H1 (cell line): ENCODE data around the gene MYBPC2. TPM values are rescaled to one million over a fixed set of nuclear protein-coding genes. Genes with fewer than 3 reads are reported as not detected.

Experiments
- BACH1 ChIP-seq: IDR thresholded peaks from 2 replicates; pipeline ENCODE4 v1.6.1; 2012; ENCODE audit warnings: low read length, improper control_type of control experiment
- BCL11A ChIP-seq, 2 experiments: IDR thresholded peaks; one replicate each; pipeline ENCODE4 v1.6.1; 2011; ENCODE audit warnings: low read depth in 2 of 2, low read length in 2 of 2, mild to moderate bottlenecking in 2 of 2
- EGR1 ChIP-seq: IDR thresholded peaks from 2 replicates; pipeline ENCODE4 v1.6.1; 2011; ENCODE audit warnings: low read depth, low read length, borderline replicate concordance
- HDAC2 ChIP-seq, 2 experiments: fragments of 300-600 bp in 1 of 2; sonication (generic) in 1 of 2; IDR thresholded peaks; 2 replicates each; pipeline ENCODE4 v1.6.1; 2011 to 2012; ENCODE audit warnings: low read depth in 2 of 2, low read length in 2 of 2, mild to moderate bottlenecking in 2 of 2, moderate library complexity in 2 of 2, borderline replicate concordance in 1 of 2, inconsistent platforms in 1 of 2
- MAFK ChIP-seq: IDR thresholded peaks from 2 replicates; pipeline ENCODE4 v1.6.1; 2012; ENCODE audit warnings: low read depth, mild to moderate bottlenecking, improper control_type of control experiment, low read length
- PHF8 ChIP-seq: fragments of 200-600 bp; sonication (generic); conservative IDR thresholded peaks from 2 replicates; pipeline ENCODE4 v1.7.1; 2012; ENCODE audit warnings: low read depth, mild to moderate bottlenecking, inconsistent platforms, low read length, moderate library complexity
- SP1 ChIP-seq: IDR thresholded peaks from 2 replicates; pipeline ENCODE4 v1.6.1; 2011; ENCODE audit warnings: low read depth, low read length
- SP4 ChIP-seq: IDR thresholded peaks from 2 replicates; pipeline ENCODE4 v1.6.1; 2012; ENCODE audit warnings: low read length, inconsistent platforms
- polyA plus RNA-seq, 7 experiments: library from polyadenylated mRNA; depleted of rRNA in 3 of 7; stranded (reverse) in 5 of 7; unstranded in 2 of 7; fragments of >200 nt in 5 of 7; fragments of 200-250 nt in 2 of 7; gene quantifications; 1 replicate in 5 of 7; 2 replicates in 1 of 7; 4 replicates in 1 of 7; pipeline versions ENCODE4 v1.2.1 to v1.2.3, GENCODE V29; 2011 to 2013; ENCODE audit warnings: missing spikeins in 2 of 7, mixed read lengths in 2 of 7
- total RNA-seq: library from RNA; stranded (reverse); fragmentation: NEBNext Ultra II Directional; extraction: Animal tissue kit (Norgen Biotek cat#: 25700); gene quantifications from 2 replicates; pipeline ENCODE4 v1.2.1, GENCODE V29; 2021
- TF ChIP-seq, protein P1 (sequence below): IDR thresholded peaks from 2 replicates; pipeline ENCODE4 v1.6.1; 2012; ENCODE audit warnings: inconsistent platforms

MYBPC2 gene
- total and polyA plus RNA-seq, 2 of the 8 experiments (the other 6 are each of a cell fraction or from before 2014, with no cell fraction given): 1.8 to 3.1 TPM

GRCh38 chr19:50433201-50434180 is 799 bp downstream of the MYBPC2 start (continued):
- TF ChIP-seq EGR1 (no peak), HDAC2 (IDR thresholded peaks at IDR 0.05; ENCODE audit: borderline replicate concordance in 1 of 2, low read depth in 2 of 2, low read length in 2 of 2) (no peak), MAFK (no peak), SP4 (no peak), BACH1 (no peak), BCL11A (IDR thresholded peaks at IDR 0.05; ENCODE audit: low read depth in 2 of 2, low read length in 2 of 2) (no peak), SP1 (no peak), PHF8 (no peak)
- TF ChIP-seq, protein P1, sequence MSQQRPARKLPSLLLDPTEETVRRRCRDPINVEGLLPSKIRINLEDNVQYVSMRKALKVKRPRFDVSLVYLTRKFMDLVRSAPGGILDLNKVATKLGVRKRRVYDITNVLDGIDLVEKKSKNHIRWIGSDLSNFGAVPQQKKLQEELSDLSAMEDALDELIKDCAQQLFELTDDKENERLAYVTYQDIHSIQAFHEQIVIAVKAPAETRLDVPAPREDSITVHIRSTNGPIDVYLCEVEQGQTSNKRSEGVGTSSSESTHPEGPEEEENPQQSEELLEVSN: no peak
- TF ChIP-seq, all 59 proteins: peak for 0
